DOHH2 (cell line): ENCODE results near the gene IL19.

Source experiments
- CTCF ChIP-seq: fragments of 200-600 bp; sonication (generic); IDR thresholded peaks from one replicate; pipeline ENCODE4 v1.5.1; 2014; ENCODE audit warnings: antibody characterized with exemption, mild to moderate bottlenecking, low read depth, low read length; ENCODE audit not compliant: poor library complexity, severe bottlenecking
- EZH2phosphoT487 ChIP-seq: fragments of 200-600 bp; sonication (generic); IDR thresholded peaks from 2 replicates; pipeline ENCODE4 v1.6.1; 2017; ENCODE audit warnings: borderline replicate concordance, mild to moderate bottlenecking, antibody characterized with exemption, low read length, moderate library complexity, mixed read lengths

GRCh38 chr1:206878456-206878855, 107.9 kb downstream of the IL19 start:
- TF ChIP-seq CTCF, result peak; percentile 30
- TF ChIP-seq EZH2phosphoT487, result no peak
